ENCODE data around the gene ELL. TPM values are rescaled to one million over a fixed set of nuclear protein-coding genes. Genes with fewer than 3 reads are reported as not detected.

Gene ELL
- total and polyA plus RNA-seq, 9 of the 15 experiments (the other 6 are each of a cell fraction or from before 2014, with no cell fraction given): 0.24 to 22.5 (median 4.1) TPM

GRCh38 chr19:18434411-18435175, 87.3 kb downstream of the ELL start:
- BruUV-seq (replicated peaks): no TSS peak
- intact Hi-C loops (cut with micrococcal nuclease): no loop called here
- no peaks in the 10 kb centered on the region for H3K9me3 ChIP-seq (replicated peaks; ENCODE audit: control insufficient read depth, insufficient read depth, low read depth, low read length)
- in situ Hi-C loops (cut with MboI): no loop called here
- FAIRE-seq (no peak), DNase-seq (ENCODE audit: extremely low read depth in 1 of 4, low spot score in 3 of 4) (peak in 2 of 4 experiments; percentile 31 to 72), ATAC-seq (no peak)
- no peaks in the 10 kb centered on the region for H3K9me1 ChIP-seq (ENCODE audit: control insufficient read depth, insufficient read depth, low read length)
- peak overlapping the region in 1 of 2 experiments; percentile 85; a peak in 2 of 4 replicates for H3K9ac ChIP-seq (ENCODE audit: insufficient read depth in 1 of 2, low read depth in 2 of 2, low read length in 2 of 2)
- no peaks in the 10 kb centered on the region for H3K27me3 ChIP-seq (ENCODE audit: control insufficient read depth in 2 of 2, insufficient read depth in 2 of 2, low read length in 2 of 2)
- 70% methylated on average over 17 of the region's 21 CpGs for WGBS (ENCODE audit: insufficient coverage, low coverage, missing lambda C conversion rate)
- peaks cover 70% of the 10 kb centered on the region for H3K79me2 ChIP-seq (ENCODE audit: control insufficient read depth, insufficient read depth, low read length)
- ChIA-PET POLR2A (interaction anchor here (0.5 to 1.2 kb wide), 8 partner anchors 9 to 157 kb away, joined by 3 to 4 read pairs (median 3); partner anchors contain the start of gene GDF15), CTCF (ENCODE audit: low intra/inter-chr PET ratio) (no interaction called here)
- peak overlapping the region; percentile 24 for H3K4me3 ChIP-seq
- peaks cover 9% of the 10 kb centered on the region for H4K20me1 ChIP-seq (replicated peaks; ENCODE audit: control insufficient read depth, insufficient read depth, low read length)
- TF ChIP-seq NFIC (IDR thresholded peaks at IDR 0.05) (peak; percentile 71), HBP1 (CRISPR knock-in tag; IDR thresholded peaks at IDR 0.05) (no peak), SUPT5H (IDR thresholded peaks at IDR 0.05) (0 out of 2 replicates have a peak, but pooled peaks have one; percentile 63), SNAPC5 (CRISPR knock-in tag; IDR thresholded peaks at IDR 0.05) (no peak), CAMTA2 (CRISPR knock-in tag; conservative IDR thresholded peaks at IDR 0.05) (no peak), POLR2A (conservative IDR thresholded peaks at IDR 0.05) (peak; percentile 70), POLR2AphosphoS2 (IDR thresholded peaks at IDR 0.05; ENCODE audit: low read length) (peak; percentile 57; the same call in 1 of the 2 replicates), E2F6 (IDR thresholded peaks at IDR 0.05; ENCODE audit: borderline replicate concordance in 1 of 2, extremely low read depth in 1 of 2, insufficient read depth in 1 of 2, insufficient read length in 1 of 2, low read depth in 1 of 2, low read length in 1 of 2, poor library complexity in 1 of 2, severe bottlenecking in 1 of 2) (peak in 1 of 2 experiments; percentile 30), ZNF124 (CRISPR knock-in tag; IDR thresholded peaks at IDR 0.05) (no peak), SIN3A (IDR thresholded peaks at IDR 0.05; ENCODE audit: borderline replicate concordance in 2 of 2, control insufficient read depth in 1 of 2, low read depth in 2 of 2, low read length in 2 of 2) (0 out of 4 replicates have a peak, but pooled peaks of 1 of the 2 experiments have one; percentile 5), RBFOX2 (IDR thresholded peaks at IDR 0.05; ENCODE audit: low read depth, low read length) (peak; percentile 52; the same call in 1 of the 2 replicates), RCOR1 (IDR thresholded peaks at IDR 0.05; ENCODE audit: borderline replicate concordance in 1 of 2, low read depth in 2 of 2, low read length in 2 of 2) (no peak), NCOR1 (IDR thresholded peaks at IDR 0.05) (0 out of 2 replicates have a peak, but pooled peaks have one; percentile 1), SMARCC2 (IDR thresholded peaks at IDR 0.05; ENCODE audit: low read depth) (no peak), DIDO1 (tag; IDR thresholded peaks at IDR 0.05; ENCODE audit: low read depth) (no peak)
- TF ChIP-seq, protein P1, sequence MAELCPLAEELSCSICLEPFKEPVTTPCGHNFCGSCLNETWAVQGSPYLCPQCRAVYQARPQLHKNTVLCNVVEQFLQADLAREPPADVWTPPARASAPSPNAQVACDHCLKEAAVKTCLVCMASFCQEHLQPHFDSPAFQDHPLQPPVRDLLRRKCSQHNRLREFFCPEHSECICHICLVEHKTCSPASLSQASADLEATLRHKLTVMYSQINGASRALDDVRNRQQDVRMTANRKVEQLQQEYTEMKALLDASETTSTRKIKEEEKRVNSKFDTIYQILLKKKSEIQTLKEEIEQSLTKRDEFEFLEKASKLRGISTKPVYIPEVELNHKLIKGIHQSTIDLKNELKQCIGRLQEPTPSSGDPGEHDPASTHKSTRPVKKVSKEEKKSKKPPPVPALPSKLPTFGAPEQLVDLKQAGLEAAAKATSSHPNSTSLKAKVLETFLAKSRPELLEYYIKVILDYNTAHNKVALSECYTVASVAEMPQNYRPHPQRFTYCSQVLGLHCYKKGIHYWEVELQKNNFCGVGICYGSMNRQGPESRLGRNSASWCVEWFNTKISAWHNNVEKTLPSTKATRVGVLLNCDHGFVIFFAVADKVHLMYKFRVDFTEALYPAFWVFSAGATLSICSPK (IDR thresholded peaks at IDR 0.05; ENCODE audit: borderline replicate concordance): no peak
- H3K4me2 ChIP-seq (ENCODE audit: insufficient read depth, low read length): no peak overlapping the region; the same call in 1 of the 2 replicates
- H2AFZ ChIP-seq (ENCODE audit: low read depth, low read length): no peak overlapping the region
- peak overlapping the region; percentile 67; the same call in 1 of the 3 replicates for H3K27ac ChIP-seq (ENCODE audit: extremely low read depth, low read depth, low read length)
- peaks cover 47 to 97% of the 10 kb centered on the region in 2 experiments for H3K4me1 ChIP-seq (replicated peaks in 1 of 2; ENCODE audit: control insufficient read depth in 2 of 2, insufficient read depth in 2 of 2, low read length in 2 of 2)
- peaks cover 62% of the 10 kb centered on the region for H3K36me3 ChIP-seq (ENCODE audit: control insufficient read depth, insufficient read depth, low read length)
